HG02588 (cell line): ENCODE measurements around the gene BACH2.

ENCODE experiments used
- ATAC-seq: cut with Tn5 transposase; IDR thresholded peaks from one replicate; pipeline ENCODE4 v1.9.1; 2021; ENCODE audit warnings: mild to moderate bottlenecking, moderate library complexity; ENCODE audit not compliant: unreplicated experiment

The BACH2 gene

DNA sequence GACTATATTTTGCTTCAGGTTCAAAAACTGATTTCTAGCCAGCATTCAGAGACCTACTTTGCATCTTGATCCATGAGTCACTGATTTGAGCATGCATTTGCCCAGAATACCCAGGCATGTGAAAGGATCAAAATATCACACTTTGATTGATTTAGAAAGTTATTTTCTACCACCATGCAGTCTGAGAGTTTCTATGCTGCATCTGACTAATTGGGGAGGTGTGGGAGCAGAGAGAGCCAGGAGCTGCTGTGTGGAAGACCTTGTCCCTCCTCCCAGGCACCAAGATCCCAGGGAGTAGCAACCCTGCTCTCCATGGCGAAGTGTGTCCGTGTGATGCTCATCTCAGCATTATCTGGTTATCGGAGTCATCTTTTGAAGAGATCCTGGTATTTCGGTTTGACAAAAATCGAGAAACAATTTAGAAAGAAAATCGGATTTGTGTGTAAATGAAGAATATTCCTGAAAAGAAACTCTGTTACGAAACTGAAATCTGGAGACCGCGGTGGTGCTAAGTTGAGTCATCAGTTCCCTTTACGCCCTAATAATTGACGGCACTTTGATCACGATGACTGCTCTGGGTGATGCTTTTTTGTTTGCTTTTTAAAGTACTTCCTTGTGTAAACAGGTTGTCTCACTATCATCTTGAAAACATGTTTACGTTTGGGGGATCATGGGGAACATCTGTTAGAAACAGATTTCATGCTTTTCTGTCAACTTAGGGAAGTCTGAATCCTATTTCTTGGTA, 193.4 kb downstream of the BACH2 start:
- ATAC-seq: peak; percentile 72

DNA sequence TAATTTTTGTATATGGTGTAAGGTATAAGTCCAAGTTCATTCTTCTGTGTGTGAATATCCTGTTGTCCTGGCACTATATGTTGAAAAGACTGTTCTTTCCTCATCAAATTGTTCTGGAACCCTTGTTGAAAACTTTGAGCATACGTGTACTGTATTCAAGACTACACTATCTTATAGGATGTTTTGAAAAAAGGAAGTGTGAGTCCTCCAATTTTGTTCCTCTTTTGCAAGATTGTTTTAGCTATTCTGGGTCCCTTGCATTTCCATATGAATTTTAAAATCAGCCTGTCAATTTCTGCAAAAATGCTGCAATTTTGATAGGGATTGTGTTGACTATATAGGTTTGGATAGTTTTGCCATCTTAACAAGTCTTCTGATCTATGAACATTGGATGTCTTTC, 195.2 kb downstream of the BACH2 start:
- no peak for ATAC-seq

DNA sequence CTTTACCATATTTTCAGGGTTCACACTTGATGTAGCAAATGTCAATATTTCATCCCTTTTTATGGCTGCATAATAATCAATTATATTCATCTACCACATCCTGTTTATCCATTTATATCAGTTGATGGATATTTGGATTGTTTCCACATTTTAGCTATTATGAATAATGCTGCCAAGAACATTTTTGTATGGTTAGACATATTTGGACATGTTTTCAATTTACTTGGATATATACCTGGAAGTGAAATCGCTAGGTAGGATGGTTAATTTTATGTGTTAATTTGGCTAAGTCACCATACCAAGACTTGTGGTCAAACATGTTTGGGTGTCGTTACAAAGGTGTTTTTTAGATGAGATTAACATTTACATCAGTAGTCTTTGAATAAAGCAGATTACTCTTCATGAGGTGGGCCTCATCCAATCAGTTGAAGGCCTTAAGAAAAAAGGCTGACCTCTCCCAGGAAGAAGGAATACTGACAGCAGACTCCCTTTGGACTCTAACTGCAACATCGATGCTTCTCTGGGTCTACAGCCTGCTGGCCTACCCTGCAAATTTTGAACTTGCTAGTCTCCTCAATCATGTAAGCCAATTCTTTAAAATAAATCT, 196.5 kb downstream of the BACH2 start:
- ATAC-seq: no peak

DNA sequence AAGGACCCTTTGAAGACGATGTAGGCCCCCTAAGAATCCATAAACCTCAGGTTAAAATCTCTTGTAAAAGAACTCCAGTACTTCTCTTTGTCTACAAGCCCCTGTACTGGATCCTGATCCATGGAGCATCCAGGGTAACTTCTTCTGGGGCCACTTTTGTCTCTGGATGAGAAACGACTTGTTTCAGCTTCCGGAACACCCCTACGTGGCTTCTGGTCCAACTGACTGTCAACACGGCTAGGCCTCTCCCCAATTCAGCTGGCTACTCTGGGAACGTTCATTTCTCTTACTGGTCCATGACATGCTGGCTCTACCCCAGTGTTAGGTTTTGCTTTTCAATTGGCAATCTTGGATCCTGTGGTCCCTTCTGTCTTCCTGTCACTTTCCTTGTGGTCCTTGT, 198.0 kb downstream of the BACH2 start:
- no peak for ATAC-seq

DNA sequence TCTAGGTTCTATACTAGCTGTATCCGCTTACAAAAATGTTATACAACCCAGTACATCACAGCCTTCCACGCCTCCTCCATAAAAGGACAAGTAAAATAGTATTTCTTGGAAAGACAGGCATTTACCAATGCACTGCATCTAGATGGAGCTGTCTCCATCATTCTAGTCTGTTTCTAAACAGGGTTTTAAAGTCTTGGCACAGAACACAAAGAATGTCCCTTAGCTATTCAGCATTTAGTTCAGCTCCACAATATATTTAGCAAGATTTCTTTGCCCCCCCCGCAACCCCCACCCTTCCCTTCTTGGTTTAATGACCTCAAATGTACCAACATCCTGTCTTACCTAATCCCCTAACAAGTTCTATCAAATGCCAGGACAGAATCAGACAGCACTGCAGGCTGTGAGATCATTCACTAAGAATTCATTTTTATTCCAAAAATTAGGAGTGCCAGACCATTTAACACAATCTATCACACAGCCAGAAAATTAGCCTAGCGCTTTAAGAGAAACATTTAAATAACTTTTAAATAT, 198.6 kb downstream of the BACH2 start:
- no peak for ATAC-seq

DNA sequence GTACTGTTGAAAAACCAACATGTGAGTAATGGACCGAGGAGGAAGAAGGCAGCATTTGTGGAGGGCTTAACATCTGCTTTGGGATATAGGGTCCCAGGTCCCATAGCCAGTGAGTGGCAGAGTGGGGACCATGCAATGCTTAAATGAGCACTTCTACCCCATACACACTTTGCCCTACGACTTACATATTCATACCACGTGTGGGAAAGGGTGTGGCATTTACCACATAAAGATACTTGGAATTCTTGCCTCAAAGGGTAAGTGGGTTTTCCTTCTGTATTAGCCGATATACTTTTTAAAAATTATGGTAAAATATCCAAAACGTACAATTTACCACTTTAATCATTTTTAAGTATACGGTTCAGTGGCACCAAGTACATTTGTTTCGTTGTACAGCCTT, 199.3 kb downstream of the BACH2 start:
- no peak for ATAC-seq

DNA sequence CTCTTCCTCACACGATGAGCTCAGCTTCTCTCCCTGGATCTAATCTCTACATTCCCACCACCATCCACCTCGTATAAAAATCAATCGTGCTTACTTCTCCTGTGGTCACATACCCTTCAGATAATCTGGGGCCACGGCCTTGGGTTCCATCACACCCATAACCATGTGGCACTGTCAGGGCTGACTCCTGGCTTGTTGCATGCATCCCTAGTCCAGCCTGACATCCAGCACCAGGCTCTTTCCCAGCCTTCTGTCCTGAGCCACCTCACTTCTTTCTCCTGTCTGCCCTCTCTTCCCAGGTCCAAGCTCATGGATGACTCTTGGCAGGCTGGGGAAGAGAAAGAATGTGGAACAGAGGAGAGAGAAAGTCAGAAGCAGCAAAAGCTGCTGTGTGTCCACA, 199.8 kb downstream of the BACH2 start:
- ATAC-seq: no peak

DNA sequence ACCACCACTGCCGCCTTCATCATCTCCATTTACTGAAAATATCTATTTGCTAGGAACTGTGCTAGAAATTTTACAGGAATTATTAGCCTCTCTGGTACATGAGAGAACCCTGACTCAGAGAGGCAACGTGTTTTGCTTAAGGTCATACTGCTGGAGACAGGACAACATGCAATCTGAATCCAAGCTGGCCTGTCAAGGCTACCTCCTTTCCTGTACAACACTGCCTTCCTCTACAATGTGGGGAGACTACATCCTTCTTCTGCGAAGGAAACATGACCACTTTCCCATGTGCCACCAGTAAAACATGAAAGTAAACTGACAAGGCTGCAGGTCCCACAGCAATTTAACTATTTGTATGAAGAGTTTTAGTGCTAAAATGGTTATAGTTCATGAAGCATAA, 200.9 kb downstream of the BACH2 start:
- ATAC-seq: no peak

DNA sequence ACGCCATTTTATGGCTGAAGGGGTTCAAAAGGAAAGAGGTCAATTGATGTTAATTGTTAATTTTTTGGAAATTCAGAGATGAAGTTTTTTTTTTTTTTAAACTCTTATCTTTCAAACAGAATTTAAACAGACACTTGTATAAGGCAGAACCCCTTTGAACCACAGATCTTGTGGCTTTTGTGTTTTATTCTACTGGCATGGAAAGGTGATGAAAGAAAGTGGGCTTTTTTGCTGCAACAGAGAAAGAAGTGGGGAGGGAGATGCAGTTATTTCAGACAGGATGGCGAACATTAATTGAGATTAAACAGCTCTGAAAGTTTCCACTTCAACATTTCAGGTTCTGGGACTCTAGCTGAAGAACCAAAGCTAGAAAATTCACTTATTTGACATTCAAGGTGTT, 201.5 kb downstream of the BACH2 start:
- no peak for ATAC-seq

DNA sequence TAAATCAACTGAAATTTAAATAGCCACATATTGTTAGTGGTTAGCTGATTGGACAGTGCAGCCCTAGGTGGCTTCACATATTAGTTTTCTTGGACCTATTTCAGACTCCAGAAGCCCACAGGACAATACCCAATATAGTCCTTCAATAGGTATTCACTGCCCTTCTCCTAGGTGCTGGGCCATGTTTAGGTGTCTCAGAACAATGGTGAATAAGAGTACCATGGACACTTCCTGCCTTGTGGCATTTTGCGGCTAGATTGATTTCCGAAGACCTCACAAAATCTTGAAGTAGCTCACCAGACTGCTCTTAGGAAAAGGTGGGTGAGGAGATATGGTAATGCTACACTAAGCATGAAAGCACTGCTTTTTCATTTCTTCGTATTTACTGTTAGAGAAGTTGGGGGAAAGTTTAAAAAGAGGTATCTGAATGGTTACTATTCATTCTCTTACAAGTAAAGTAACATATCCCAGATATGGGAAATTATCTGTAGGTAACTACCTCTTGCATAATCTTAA, 203.0 kb downstream of the BACH2 start:
- ATAC-seq: no peak

DNA sequence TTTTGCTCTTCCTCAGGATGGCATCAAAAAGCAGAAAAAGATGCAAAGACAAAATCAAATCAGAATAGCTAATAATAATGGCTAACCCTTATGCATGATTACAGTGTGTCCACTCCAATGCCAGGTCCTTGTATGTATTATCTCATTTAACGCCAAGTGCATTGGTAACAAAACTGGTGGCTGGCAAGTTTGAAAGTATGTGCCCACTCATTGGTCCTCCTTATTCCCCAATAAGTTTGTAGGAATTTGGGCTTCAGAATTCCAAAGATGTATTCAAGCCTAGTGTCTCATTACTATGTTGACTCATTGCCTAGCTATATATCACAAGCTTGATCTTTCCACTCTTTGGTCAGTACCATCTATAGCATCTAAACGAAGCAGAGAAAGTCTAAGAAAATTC, 205.8 kb downstream of the BACH2 start:
- no peak for ATAC-seq

DNA sequence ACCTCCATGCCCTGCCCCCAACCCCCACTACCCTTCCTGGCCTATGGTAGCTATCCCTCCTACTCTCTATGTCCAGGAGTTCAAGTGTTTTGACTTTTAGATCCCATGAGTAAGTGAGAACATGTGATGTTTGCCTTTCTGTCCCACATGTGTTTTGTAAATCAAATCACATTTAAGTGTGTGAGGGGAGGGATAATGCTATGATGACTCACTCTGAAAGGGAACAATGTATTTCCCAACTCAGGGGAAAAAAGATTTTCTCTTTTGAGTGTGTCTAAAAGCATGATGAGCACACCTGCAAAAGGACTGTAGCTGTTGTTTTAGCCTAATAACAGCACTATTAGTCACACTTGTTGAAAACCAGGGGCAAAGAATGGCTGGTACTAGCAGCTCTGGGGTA, 208.6 kb downstream of the BACH2 start:
- no peak for ATAC-seq

DNA sequence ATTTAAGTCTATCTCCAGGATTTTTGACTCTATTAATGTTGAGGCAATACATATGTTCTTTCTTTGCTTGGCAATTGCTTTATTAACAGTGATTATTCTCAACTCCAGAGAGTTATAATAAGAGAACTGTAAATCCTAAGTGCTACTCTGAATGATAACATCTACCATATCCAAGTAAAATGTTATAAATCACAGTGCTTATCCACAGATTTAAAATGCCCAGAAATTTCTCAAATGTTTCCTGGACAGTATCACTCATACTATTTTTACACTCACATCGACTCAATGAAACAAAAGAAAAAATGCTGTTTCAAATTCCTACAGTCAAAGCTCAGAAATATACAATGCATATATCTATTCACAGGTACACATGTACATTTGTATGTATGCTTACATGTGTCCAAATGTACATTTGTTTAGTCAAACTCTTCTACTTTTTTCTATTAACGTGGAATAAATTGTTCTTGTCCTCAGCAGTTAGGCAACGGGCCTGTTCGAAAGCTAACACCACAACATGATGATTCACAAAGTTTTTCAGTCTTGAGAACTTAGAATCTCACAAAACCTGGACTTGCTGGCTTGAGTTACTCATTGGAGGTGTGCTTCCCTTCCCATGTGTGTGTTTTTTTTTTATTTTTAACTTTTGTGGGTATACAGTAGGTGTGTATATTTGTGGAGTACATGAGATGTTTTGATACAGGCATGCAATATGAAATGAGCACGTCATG, 209.4 kb downstream of the BACH2 start:
- no peak for ATAC-seq

DNA sequence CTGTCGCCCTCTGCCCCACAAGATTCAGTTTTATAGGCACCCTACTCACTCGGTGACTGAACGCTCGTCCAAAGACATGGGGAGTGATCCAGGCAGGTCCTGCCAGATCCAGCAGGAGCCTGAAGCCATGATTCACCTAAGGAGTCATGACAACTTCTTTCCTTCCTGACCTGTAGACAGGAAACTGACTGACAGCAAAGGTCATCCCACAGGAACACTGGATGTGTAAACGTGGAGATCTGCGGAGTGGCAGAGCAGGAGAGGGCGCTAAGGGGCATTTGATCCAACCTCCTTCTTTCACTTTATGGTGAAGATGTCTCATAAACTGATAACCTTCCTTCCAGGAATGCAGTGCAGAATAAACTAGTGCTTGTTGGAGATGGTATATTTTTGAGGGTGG, 210.1 kb downstream of the BACH2 start:
- no peak for ATAC-seq

DNA sequence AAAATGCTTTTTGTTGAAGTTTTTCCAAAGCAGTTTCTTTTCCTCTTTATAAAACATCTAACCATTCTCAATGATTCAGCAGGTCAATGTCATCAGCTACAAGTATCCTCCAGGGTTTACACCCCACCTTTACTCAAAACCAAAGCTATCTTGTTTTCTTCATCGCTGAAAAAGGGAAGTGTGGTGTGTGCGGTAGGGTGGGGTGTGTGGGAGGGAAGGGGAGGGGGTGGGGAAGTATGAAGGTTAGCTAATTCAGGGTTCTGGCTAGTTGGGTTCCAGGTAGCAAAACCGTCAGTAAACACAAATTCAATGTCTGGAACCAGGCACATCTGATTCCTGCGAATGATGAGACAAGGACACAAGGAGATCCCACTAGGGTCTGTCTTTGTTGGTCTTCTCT, 212.8 kb downstream of the BACH2 start:
- peak; percentile 39 for ATAC-seq

DNA sequence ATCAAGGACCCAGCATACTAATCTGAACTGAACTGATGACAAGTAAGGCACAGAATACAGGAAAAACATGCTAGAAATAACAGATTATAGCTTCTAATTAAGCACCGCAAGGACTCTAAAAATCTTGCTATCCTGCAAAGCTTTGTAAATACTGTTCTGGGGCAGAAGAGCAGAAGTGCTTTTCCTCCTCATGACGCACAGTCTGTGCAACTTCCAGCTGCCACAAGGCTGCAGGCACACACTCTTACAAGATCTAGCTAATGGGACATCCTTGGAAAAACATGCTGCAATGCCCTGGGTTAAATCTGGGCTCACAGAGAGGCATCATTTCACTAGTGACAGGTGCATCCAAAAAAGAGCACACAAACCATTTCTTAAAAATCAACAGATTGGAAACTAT, 213.8 kb downstream of the BACH2 start:
- no peak for ATAC-seq

DNA sequence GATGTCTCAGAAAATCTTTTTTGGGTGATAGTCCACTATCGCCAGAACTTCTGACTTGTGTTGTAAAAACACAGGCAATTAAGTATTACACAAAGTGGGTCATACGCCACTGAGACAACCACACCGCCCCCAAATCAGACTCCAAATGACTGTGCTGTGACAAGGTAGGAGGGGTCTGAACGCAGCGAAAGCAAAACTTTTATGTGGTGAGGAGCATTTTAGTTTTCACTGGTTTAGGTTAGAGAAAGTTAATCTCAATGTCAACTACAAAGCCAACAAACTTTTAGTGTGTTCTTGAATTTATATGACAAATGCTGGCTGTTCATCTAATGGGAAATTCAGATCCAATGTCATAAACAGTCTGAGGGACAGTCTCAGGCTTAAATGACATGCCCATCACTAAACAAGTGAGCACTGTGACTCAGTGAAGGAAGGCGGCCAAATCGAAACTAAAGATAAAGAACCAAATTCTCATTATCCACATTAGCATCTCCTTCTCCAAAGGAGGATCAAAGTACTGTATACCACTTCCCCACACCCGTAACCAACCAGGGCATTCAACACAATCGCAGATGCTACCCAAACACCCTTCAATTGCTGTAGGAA, 215.7 kb downstream of the BACH2 start:
- peak; percentile 89 for ATAC-seq

DNA sequence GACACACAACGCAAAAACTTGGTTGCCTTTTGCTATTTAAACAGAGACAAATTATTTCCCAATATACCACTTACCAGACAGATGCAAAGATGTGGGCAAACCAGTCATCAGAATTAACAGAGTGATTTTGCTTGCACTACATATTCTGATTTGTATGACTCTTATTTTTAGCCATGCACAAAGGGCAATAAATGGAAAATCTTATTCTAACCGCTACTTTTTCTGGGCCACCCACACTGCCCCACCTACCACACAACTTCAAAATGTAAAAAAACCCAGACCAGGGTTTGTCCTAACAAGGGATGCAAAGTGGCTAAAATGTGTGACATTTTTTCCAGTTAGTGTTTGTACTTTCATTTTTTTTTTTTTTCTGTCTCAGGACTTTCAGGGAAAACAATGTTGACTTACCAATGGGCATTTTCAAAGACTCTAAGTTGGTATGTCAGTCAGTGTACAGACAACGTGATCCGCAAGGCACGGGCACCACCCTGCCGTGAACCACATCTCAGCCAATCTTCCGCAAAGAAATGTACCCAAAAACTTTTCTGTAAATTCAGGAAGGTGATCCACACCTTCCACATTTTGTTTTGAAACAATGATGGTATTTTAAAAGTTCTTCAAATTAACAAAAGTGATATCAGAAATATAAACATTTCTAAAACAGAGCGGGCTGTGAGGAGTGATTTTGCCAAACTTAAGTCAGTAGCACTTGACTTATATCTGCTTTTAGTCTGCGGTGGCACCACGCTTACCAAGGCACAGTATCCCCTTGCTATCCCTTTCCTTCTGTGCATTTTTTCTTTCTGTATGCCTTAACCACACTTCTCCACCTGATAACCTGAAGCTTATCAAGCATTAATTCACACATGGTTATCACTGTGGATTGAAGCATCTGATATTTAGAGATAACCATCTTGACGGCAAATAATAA, 216.8 kb downstream of the BACH2 start:
- no peak for ATAC-seq

DNA sequence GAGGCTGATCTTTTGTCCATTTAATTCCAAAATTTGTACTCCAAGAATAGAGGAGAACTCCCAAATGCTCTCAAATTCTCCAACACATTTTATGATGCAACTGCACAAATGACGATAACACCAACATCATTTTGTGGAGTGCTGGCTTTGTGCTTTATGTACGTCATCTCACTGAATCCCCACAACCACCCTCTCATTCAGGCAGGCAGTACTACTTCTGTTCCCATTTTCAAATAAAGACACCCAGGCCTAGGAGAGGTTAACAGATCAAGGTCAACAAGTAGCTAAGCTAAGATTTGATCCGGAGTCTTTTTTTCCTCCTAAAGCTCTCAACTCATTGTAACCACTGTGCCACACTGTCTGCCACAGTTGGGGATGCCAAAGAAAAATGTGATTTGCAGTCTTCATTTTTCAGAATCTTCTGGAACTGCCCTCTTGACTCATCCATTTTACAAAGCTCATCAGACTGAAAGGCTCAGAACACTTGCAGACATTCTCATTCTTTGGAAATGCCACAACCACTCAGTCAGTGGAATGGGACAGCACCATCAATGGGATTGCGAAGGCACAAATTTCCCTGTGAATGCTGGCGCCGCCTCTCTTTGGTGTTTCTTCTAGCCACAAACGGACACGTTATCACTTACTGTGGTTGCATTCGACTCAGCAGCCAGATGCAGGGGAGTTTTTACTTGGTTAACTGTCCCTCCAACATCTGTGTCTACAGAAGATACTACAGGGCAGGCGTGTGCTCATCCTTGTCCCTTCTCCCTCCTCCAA, 217.9 kb downstream of the BACH2 start:
- no peak for ATAC-seq
